OCI-LY7 (cell line): Measurements from ENCODE around the gene DGUOK.

Experiments used
- CTCF ChIP-seq: fragments of 200-600 bp; sonication (generic); conservative IDR thresholded peaks from 2 replicates; pipeline ENCODE4 v1.5.1; 2014; ENCODE audit warnings: mild to moderate bottlenecking, antibody characterized with exemption, low read length, moderate library complexity, mixed read lengths
- EZH2phosphoT487 ChIP-seq: fragments of 200-600 bp; sonication (generic); IDR thresholded peaks from 2 replicates; pipeline ENCODE4 v1.6.1; 2018; ENCODE audit warnings: low read depth, borderline replicate concordance, mild to moderate bottlenecking, mixed run types, antibody characterized with exemption, low read length, moderate library complexity, mixed read lengths

DNA sequence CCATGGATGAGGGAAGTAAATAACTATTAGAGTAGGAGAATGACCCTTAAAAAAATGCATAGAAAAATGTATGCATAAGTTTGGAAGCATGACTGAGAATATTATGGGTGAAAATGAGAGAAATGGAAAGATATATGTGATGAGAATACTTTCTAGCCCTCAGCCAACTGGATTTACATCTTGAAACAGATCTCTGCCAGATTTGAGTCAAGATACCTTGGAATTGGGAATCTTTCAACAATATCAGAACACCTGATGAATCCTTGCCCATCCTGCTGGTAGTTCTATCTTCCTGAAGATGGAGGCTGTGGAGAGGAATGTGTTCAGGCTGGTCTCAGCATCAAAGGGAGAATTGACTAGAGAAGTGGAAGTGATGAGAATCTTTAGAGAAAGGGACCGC, 63.9 kb downstream of the DGUOK start:
- TF ChIP-seq CTCF (no peak), EZH2phosphoT487 (no peak)
